WTC11 (cell line): ENCODE data around the gene RPS6KA5. TPM values are rescaled to one million over a fixed set of nuclear protein-coding genes. Genes with fewer than 3 reads are reported as not detected.

Experiments used
- ATAC-seq: fragments of 200-7000 bp; cut with Tn5 transposase; 2 replicates; pipeline ENCODE4 v1.10.0; 2021; ENCODE audit warnings: mild to moderate bottlenecking, moderate library complexity
- CTCF ChIA-PET: fragments of 300-600 bp; sonication (Branson Sonifier 250); formaldehyde crosslinking; loops from one replicate; lab custom pipeline; 2021; ENCODE audit warnings: antibody characterized with exemption; lab: Charles Lee
- POLR2A ChIA-PET: fragments of 350-600 bp; sonication (Branson Sonifier 250); formaldehyde crosslinking; loops from one replicate; lab custom pipeline; 2021; ENCODE audit warnings: antibody characterized with exemption; lab: Charles Lee
- DNase-seq: peaks from one replicate; pipeline ENCODE4 v3.0.0; 2021; ENCODE audit warnings: low spot score
- H3K27ac Mint-ChIP-seq: 2 replicates; pipeline ENCODE4 v1.8.0; 2021; ENCODE audit warnings: mixed read lengths
- H3K27me3 Mint-ChIP-seq: 2 replicates; pipeline ENCODE4 v1.8.0; 2021; ENCODE audit warnings: low read depth, mild to moderate bottlenecking, moderate library complexity, mixed read lengths
- H3K36me3 Mint-ChIP-seq: 2 replicates; pipeline ENCODE4 v1.8.0; 2021; ENCODE audit warnings: mixed read lengths
- H3K4me1 Mint-ChIP-seq: 2 replicates; pipeline ENCODE4 v1.8.0; 2022; ENCODE audit warnings: mixed read lengths
- H3K4me3 Mint-ChIP-seq: 2 replicates; pipeline ENCODE4 v1.8.0; 2021; ENCODE audit warnings: mild to moderate bottlenecking, moderate library complexity, mixed read lengths
- H3K9me3 Mint-ChIP-seq: 2 replicates; pipeline ENCODE4 v1.8.0; 2021; ENCODE audit warnings: mixed read lengths
- AR ChIP-seq: fragments of 250-450 bp; sonication (Bioruptor Pico); IDR thresholded peaks from 2 replicates; pipeline ENCODE4 v1.9.0; 2021; ENCODE audit warnings: mild to moderate bottlenecking
- CBFB ChIP-seq: sonication (generic); formaldehyde crosslinking; IDR thresholded peaks from 2 replicates; pipeline ENCODE4 v1.8.1; 2022; ENCODE audit warnings: mild to moderate bottlenecking, low read depth, missing genetic modification reagents
- E2F5 ChIP-seq: sonication (generic); formaldehyde crosslinking; IDR thresholded peaks from 2 replicates; pipeline ENCODE4 v1.8.1; 2022; ENCODE audit warnings: mild to moderate bottlenecking, moderate library complexity, missing genetic modification reagents
- ELF4 ChIP-seq: sonication (generic); formaldehyde crosslinking; IDR thresholded peaks from 2 replicates; pipeline ENCODE4 v1.8.1; 2022; ENCODE audit warnings: low read depth, mild to moderate bottlenecking, moderate library complexity, missing genetic modification reagents
- FOXJ3 ChIP-seq: sonication (generic); formaldehyde crosslinking; IDR thresholded peaks from 2 replicates; pipeline ENCODE4 v1.9.0; 2021; ENCODE audit warnings: missing genetic modification reagents, mild to moderate bottlenecking, borderline replicate concordance
- GRHL2 ChIP-seq: fragments of 250-450 bp; sonication (Bioruptor Pico); IDR thresholded peaks from 2 replicates; pipeline ENCODE4 v1.8.0; 2022; ENCODE audit warnings: mild to moderate bottlenecking, moderate library complexity; ENCODE audit not compliant: insufficient replicate concordance, severe bottlenecking
- GTF2I ChIP-seq: fragments of 250-450 bp; sonication (Bioruptor Pico); conservative IDR thresholded peaks from 2 replicates; pipeline ENCODE4 v1.4.0; 2021; ENCODE audit warnings: mild to moderate bottlenecking
- HMGA2 ChIP-seq: fragments of 250-450 bp; sonication (Bioruptor Pico); IDR thresholded peaks from 2 replicates; pipeline ENCODE4 v1.4.0; 2021; ENCODE audit warnings: mild to moderate bottlenecking, moderate library complexity
- JAZF1 ChIP-seq: fragments of 250-450 bp; sonication (Bioruptor Pico); IDR thresholded peaks from 2 replicates; pipeline ENCODE4 v1.9.0; 2021; ENCODE audit warnings: moderate library complexity, mild to moderate bottlenecking, inconsistent platforms
- NFYB ChIP-seq: sonication (generic); formaldehyde crosslinking; conservative IDR thresholded peaks from 2 replicates; pipeline ENCODE4 v1.8.0; 2022; ENCODE audit warnings: low read depth, missing genetic modification reagents
- PRRX2 ChIP-seq: fragments of 250-450 bp; sonication (Bioruptor Pico); IDR thresholded peaks from 2 replicates; pipeline ENCODE4 v1.8.0; 2021; ENCODE audit warnings: mild to moderate bottlenecking
- ZMAT4 ChIP-seq: fragments of 250-450 bp; sonication (Bioruptor Pico); IDR thresholded peaks from 2 replicates; pipeline ENCODE4 v1.9.0; 2021; ENCODE audit warnings: mild to moderate bottlenecking
- ZNF121 ChIP-seq: sonication (generic); formaldehyde crosslinking; IDR thresholded peaks from 2 replicates; pipeline ENCODE4 v1.8.0; 2023; ENCODE audit warnings: missing genetic modification reagents
- ZNF263 ChIP-seq: sonication (generic); formaldehyde crosslinking; IDR thresholded peaks from 2 replicates; pipeline ENCODE4 v1.8.1; 2022; ENCODE audit warnings: low read depth, mild to moderate bottlenecking, moderate library complexity, missing genetic modification reagents
- ZNF317 ChIP-seq: sonication (generic); formaldehyde crosslinking; IDR thresholded peaks from 2 replicates; pipeline ENCODE4 v1.8.1; 2023; ENCODE audit warnings: low read depth, mild to moderate bottlenecking, moderate library complexity, missing genetic modification reagents, borderline replicate concordance
- total RNA-seq: library from RNA; stranded (reverse); gene quantifications from 3 replicates; pipeline ENCODE4 v1.2.3, GENCODE V29; 2021
- TF ChIP-seq, protein P1 (sequence below): sonication (generic); formaldehyde crosslinking; IDR thresholded peaks from 2 replicates; pipeline ENCODE4 v1.8.0; 2022; ENCODE audit warnings: mild to moderate bottlenecking, missing genetic modification reagents
- TF ChIP-seq, protein P2 (sequence below): sonication (generic); formaldehyde crosslinking; IDR thresholded peaks from 2 replicates; pipeline ENCODE4 v1.8.0; 2022; ENCODE audit warnings: mild to moderate bottlenecking, missing genetic modification reagents
- TF ChIP-seq, protein P3 (sequence below): sonication (generic); formaldehyde crosslinking; IDR thresholded peaks from 2 replicates; pipeline ENCODE4 v1.8.1; 2022; ENCODE audit warnings: low read depth, mild to moderate bottlenecking, moderate library complexity, missing genetic modification reagents, borderline replicate concordance
- TF ChIP-seq, protein P4 (sequence below): fragments of 250-450 bp; sonication (Bioruptor Pico); IDR thresholded peaks from 2 replicates; pipeline ENCODE4 v1.8.0; 2021; ENCODE audit warnings: mild to moderate bottlenecking

Gene RPS6KA5
- total RNA-seq, 1 experiment from 2014 or later: 5.2 TPM

- Mint-ChIP-seq H3K4me1 (no peaks in the 10 kb centered on the region), H3K27ac (no peak overlapping the region), H3K27me3 (no peaks in the 10 kb centered on the region), H3K36me3 (no peaks in the 10 kb centered on the region), H3K4me3 (no peak overlapping the region), H3K9me3 (no peaks in the 10 kb centered on the region)
- no peak for TF ChIP-seq AR (CRISPR knock-in tag)
- no peak for TF ChIP-seq ZNF263 (CRISPR knock-in tag)
- TF ChIP-seq GRHL2 (CRISPR knock-in tag): no peak
- TF ChIP-seq JAZF1 (CRISPR knock-in tag): no peak
- no peak for TF ChIP-seq ELF4 (CRISPR knock-in tag)
- no peak for TF ChIP-seq ZNF317 (CRISPR knock-in tag)
- no peak for TF ChIP-seq GTF2I
- no peak for TF ChIP-seq PRRX2 (CRISPR knock-in tag)
- no peak for TF ChIP-seq FOXJ3
- TF ChIP-seq HMGA2 (CRISPR knock-in tag): no peak
- TF ChIP-seq, protein P1, sequence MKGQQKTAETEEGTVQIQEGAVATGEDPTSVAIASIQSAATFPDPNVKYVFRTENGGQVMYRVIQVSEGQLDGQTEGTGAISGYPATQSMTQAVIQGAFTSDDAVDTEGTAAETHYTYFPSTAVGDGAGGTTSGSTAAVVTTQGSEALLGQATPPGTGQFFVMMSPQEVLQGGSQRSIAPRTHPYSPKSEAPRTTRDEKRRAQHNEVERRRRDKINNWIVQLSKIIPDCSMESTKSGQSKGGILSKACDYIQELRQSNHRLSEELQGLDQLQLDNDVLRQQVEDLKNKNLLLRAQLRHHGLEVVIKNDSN (CRISPR knock-in tag): no peak
- no peak for TF ChIP-seq ZMAT4 (CRISPR knock-in tag)
- TF ChIP-seq, protein P2, sequence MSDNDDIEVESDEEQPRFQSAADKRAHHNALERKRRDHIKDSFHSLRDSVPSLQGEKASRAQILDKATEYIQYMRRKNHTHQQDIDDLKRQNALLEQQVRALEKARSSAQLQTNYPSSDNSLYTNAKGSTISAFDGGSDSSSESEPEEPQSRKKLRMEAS (CRISPR knock-in tag): no peak
- TF ChIP-seq NFYB (CRISPR knock-in tag): no peak
- TF ChIP-seq ZNF121: no peak
- no peak for TF ChIP-seq CBFB (CRISPR knock-in tag)
- TF ChIP-seq, protein P3, sequence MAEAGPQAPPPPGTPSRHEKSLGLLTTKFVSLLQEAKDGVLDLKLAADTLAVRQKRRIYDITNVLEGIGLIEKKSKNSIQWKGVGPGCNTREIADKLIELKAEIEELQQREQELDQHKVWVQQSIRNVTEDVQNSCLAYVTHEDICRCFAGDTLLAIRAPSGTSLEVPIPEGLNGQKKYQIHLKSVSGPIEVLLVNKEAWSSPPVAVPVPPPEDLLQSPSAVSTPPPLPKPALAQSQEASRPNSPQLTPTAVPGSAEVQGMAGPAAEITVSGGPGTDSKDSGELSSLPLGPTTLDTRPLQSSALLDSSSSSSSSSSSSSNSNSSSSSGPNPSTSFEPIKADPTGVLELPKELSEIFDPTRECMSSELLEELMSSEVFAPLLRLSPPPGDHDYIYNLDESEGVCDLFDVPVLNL: no peak
- TF ChIP-seq, protein P4, sequence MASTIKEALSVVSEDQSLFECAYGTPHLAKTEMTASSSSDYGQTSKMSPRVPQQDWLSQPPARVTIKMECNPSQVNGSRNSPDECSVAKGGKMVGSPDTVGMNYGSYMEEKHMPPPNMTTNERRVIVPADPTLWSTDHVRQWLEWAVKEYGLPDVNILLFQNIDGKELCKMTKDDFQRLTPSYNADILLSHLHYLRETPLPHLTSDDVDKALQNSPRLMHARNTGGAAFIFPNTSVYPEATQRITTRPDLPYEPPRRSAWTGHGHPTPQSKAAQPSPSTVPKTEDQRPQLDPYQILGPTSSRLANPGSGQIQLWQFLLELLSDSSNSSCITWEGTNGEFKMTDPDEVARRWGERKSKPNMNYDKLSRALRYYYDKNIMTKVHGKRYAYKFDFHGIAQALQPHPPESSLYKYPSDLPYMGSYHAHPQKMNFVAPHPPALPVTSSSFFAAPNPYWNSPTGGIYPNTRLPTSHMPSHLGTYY (CRISPR knock-in tag): no peak
- no peak for TF ChIP-seq E2F5 (CRISPR knock-in tag)
- POLR2A ChIA-PET: interaction anchor here (0.5 kb wide), 1 partner anchor 722 kb away, joined by 3 read pairs; no protein-coding TSS in a partner anchor
- peak; percentile 59 for ATAC-seq
- CTCF ChIA-PET: no interaction called here
- no peak for DNase-seq
Measured at GRCh38 chr14:90986510-90986909, 73.9 kb downstream of the RPS6KA5 start.
